ENCODE results near the gene HAUS8.

GRCh38 chr19:17011485-17011884, 63.8 kb downstream of the HAUS8 start:
- TF ChIP-seq CTCF (conservative IDR thresholded peaks at IDR 0.05; ENCODE audit: low read depth, low read length) = no peak
- no peak for TF ChIP-seq EZH2 (IDR thresholded peaks at IDR 0.05; ENCODE audit: borderline replicate concordance, low read depth, low read length, poor library complexity, severe bottlenecking)

Data from A673 (cell line).